OCI-LY3 (cell line): ENCODE measurements around the gene ZNF785.

Experiments used
- H2AFZ ChIP-seq: fragments of 200-600, 300-600 bp; shearing (Covaris generic); 2 replicates; pipeline ENCODE4 v1.6.0; 2014; ENCODE audit warnings: antibody characterized with exemption, low read depth, low read length
- H3K27ac ChIP-seq: fragments of 200-600, 300-600 bp; sonication (generic); 2 replicates; pipeline ENCODE4 v1.5.1; 2014; ENCODE audit warnings: mild to moderate bottlenecking, low read length, moderate library complexity, mixed read lengths
- H3K27me3 ChIP-seq: fragments of 200-600, 300-600 bp; sonication (generic); 2 replicates; pipeline ENCODE4 v1.6.1; 2014; ENCODE audit warnings: low read depth, low read length, mixed read lengths
- H3K36me3 ChIP-seq: fragments of 200-600, 300-600 bp; sonication (generic); replicated peaks from 2 replicates; pipeline ENCODE3; 2014; ENCODE audit warnings: low read depth, low read length, mixed read lengths
- H3K4me1 ChIP-seq: fragments of 300-600, 200-600 bp; sonication (generic); 2 replicates; pipeline ENCODE4 v1.6.1; 2014; ENCODE audit warnings: low read length, mixed read lengths
- H3K4me2 ChIP-seq: fragments of 200-600, 300-600 bp; sonication (generic); 2 replicates; pipeline ENCODE4 v1.6.1; 2014; ENCODE audit warnings: low read length, mixed read lengths
- H3K4me3 ChIP-seq: fragments of 300-600, 200-600 bp; sonication (generic); 2 replicates; pipeline ENCODE4 v1.5.1; 2014; ENCODE audit warnings: antibody characterized with exemption, mild to moderate bottlenecking, low read length, moderate library complexity
- H3K79me2 ChIP-seq: fragments of 300-600, 200-600 bp; shearing (Covaris generic); 2 replicates; pipeline ENCODE4 v1.6.1; 2014; ENCODE audit warnings: mild to moderate bottlenecking, low read length, mixed read lengths
- H3K9ac ChIP-seq: fragments of 300-600, 200-600 bp; shearing (Covaris generic); 2 replicates; pipeline ENCODE4 v1.6.0; 2014; ENCODE audit warnings: mild to moderate bottlenecking, low read length, moderate library complexity
- H3K9me3 ChIP-seq: fragments of 200-600, 300-600 bp; shearing (Covaris generic); 2 replicates; pipeline ENCODE4 v1.6.1; 2014; ENCODE audit warnings: low read length, mixed read lengths; ENCODE audit not compliant: insufficient read depth
- H4K20me1 ChIP-seq: fragments of 200-600, 300-600 bp; sonication (generic); 2 replicates; pipeline ENCODE4 v1.6.1; 2016; ENCODE audit warnings: low read length, mixed read lengths; ENCODE audit not compliant: insufficient read depth
- CTCF ChIP-seq: fragments of 200-600, 300-600 bp; sonication (generic); IDR thresholded peaks from 2 replicates; pipeline ENCODE4 v1.5.1; 2014; ENCODE audit warnings: antibody characterized with exemption, low read length, low read depth
- EZH2phosphoT487 ChIP-seq: fragments of 200-600 bp; shearing (Covaris generic); IDR thresholded peaks from 2 replicates; pipeline ENCODE4 v1.6.1; 2018; ENCODE audit warnings: antibody characterized with exemption, mixed run types, low read depth

The ZNF785 gene

DNA sequence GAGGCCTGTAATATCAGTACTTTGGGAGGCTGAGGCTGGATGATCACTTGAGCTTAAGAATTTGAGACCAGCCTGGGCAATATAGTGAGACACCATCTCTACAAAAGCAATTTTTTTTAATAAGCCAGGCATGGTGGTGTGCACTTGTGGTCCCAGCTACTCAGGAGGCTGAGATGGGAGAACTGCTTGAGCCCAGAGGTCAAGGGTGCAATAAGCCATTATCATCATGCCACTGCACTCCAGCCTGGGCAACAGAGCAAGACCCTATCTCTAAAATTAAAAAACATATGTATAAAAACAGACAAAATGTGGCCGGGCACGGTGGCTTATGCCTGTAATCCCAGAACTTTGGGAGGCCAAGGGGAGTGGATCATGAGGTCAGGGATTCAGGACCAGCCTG lies 3.2 kb upstream of the ZNF785 start:
- no peak overlapping the region for H3K9ac ChIP-seq
- H3K27ac ChIP-seq: no peak overlapping the region
- H3K4me1 ChIP-seq: no peaks in the 10 kb centered on the region
- no peaks in the 10 kb centered on the region for H3K79me2 ChIP-seq
- H3K4me2 ChIP-seq: no peak overlapping the region
- H2AFZ ChIP-seq: no peak overlapping the region
- no peak for TF ChIP-seq CTCF
- TF ChIP-seq EZH2phosphoT487: no peak
- no peaks in the 10 kb centered on the region for H3K36me3 ChIP-seq
- no peaks in the 10 kb centered on the region for H3K27me3 ChIP-seq
- H3K9me3 ChIP-seq: no peaks in the 10 kb centered on the region
- no peak overlapping the region for H3K4me3 ChIP-seq
- H4K20me1 ChIP-seq: no peaks in the 10 kb centered on the region

DNA sequence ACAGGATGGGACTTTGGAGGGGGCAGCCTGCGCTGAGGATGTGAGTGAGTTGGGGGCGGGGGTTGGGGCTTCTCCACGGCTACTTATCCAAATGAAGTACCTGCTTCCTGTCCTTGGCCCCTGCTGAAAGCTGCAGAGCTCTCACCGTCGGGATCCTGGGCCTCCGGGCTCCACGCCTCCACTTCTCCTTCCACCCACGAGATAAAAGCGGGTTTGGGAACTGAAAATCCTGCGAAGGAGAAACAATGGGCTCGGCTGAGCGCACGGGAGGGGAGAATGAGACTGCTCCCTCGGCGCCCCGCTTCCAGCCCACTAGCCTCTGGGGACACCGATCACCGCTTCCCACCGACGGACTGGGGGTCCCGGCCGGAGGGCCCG lies 486 bp downstream of the ZNF785 start:
- Histone ChIP-seq H3K4me1 (no peaks in the 10 kb centered on the region), H4K20me1 (no peaks in the 10 kb centered on the region), H2AFZ (no peak overlapping the region), H3K4me3 (no peak overlapping the region), H3K9me3 (no peaks in the 10 kb centered on the region), H3K27ac (no peak overlapping the region), H3K4me2 (no peak overlapping the region), H3K36me3 (no peaks in the 10 kb centered on the region), H3K79me2 (no peaks in the 10 kb centered on the region), H3K27me3 (no peaks in the 10 kb centered on the region), H3K9ac (no peak overlapping the region)
- no peak for TF ChIP-seq EZH2phosphoT487
- no peak for TF ChIP-seq CTCF

DNA sequence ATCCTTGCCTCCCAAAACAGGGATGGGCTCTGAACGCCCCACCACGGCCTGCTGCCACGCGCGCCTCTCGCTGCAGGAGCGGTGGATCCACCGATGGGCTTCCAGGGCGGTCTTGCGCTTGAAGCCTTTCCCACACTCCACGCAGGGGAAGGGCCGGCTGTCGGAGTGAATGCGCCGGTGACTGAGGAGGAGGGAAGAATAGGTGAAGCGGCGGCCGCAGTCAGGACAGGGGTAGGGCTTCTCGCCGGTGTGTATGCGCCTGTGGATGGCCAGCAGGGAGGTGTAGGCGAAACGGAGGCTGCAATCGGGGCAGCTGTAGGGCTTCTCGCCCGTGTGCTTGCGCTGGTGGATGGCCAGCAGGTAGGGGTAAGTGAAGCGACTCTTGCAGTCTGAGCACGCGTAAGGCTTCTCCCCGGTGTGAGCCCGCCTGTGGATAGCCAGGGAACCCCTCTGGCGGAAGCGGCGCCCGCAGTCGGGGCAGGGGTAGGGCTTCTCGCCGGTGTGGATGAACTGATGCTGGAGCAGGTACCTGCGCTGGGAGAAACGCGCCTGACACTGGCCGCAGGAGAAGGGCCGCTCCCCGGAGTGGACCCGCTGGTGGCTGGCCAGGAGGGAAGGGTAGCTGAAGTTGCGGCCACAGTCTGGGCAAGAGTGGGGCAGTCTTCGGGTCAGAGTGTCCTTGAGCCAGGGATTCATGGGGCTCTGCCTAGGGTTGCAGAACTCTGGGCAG lies 2.7 kb downstream of the ZNF785 start:
- Histone ChIP-seq H2AFZ (no peak overlapping the region), H3K27ac (no peak overlapping the region), H3K79me2 (no peaks in the 10 kb centered on the region), H3K36me3 (no peaks in the 10 kb centered on the region), H3K9ac (no peak overlapping the region), H3K4me2 (no peak overlapping the region), H3K4me3 (no peak overlapping the region), H4K20me1 (no peaks in the 10 kb centered on the region), H3K9me3 (no peaks in the 10 kb centered on the region), H3K27me3 (no peaks in the 10 kb centered on the region), H3K4me1 (no peaks in the 10 kb centered on the region)
- TF ChIP-seq EZH2phosphoT487: no peak
- TF ChIP-seq CTCF: no peak

DNA sequence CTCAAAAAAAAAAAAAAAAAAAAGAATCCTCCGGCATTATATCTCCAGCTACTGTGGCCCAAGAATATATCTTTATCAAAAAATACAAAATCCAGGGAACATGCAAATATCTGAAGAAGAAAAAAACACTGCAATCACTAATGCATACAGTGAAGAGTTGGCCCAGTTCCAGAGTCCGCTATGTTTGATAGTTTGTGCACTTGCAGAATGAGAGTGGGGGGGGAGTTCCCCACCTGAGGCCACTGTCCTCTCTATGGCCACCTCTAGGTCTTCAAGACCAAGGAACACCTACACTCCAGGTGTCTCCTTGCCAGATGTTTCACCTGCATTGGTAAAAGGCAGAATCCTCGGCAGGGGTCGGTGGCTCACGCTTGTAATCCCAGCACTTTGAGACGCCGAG lies 4.0 kb downstream of the ZNF785 start:
- no peak overlapping the region for H2AFZ ChIP-seq
- no peaks in the 10 kb centered on the region for H3K79me2 ChIP-seq
- H4K20me1 ChIP-seq: no peaks in the 10 kb centered on the region
- no peak overlapping the region for H3K27ac ChIP-seq
- H3K4me1 ChIP-seq: no peaks in the 10 kb centered on the region
- H3K9ac ChIP-seq: no peak overlapping the region
- no peaks in the 10 kb centered on the region for H3K27me3 ChIP-seq
- no peaks in the 10 kb centered on the region for H3K36me3 ChIP-seq
- no peaks in the 10 kb centered on the region for H3K9me3 ChIP-seq
- no peak overlapping the region for H3K4me3 ChIP-seq
- no peak overlapping the region for H3K4me2 ChIP-seq
- no peak for TF ChIP-seq EZH2phosphoT487
- no peak for TF ChIP-seq CTCF
